Mononuclear cell (primary cell): ENCODE measurements around the gene LITAF. TPM values are rescaled to one million over a fixed set of nuclear protein-coding genes. Genes with fewer than 3 reads are reported as not detected.
"Not testable (repeated sequence)": the region's sequence is repeated elsewhere in the genome, so short reads cannot be mapped to it uniquely, and the experiment has no call there.

Experiments
- H3K27me3 ChIP-seq: 2 replicates; pipeline ENCODE4 v1.6.0; 2011; ENCODE audit warnings: low read length, control low read depth; ENCODE audit not compliant: insufficient read depth
- H3K4me1 ChIP-seq: 2 replicates; pipeline ENCODE4 v1.5.1; 2011; ENCODE audit warnings: mild to moderate bottlenecking, low read length, control low read depth; ENCODE audit not compliant: insufficient read depth
- H3K4me3 ChIP-seq: 2 replicates; pipeline ENCODE4 v1.5.1; 2011; ENCODE audit warnings: mild to moderate bottlenecking, low read length, moderate library complexity
- H3K9me3 ChIP-seq: 2 replicates; pipeline ENCODE4 v1.5.1; 2011; ENCODE audit warnings: low read depth, mild to moderate bottlenecking, control low read depth, low read length
- total RNA-seq: library from RNA; depleted of rRNA; stranded (reverse); fragments of >200 nt; gene quantifications from one replicate; pipeline ENCODE4 v1.2.3, GENCODE V29; 2012

Gene LITAF
- total RNA-seq, 1 donor = 169 TPM

- H3K4me3 ChIP-seq = no peak overlapping the region
- peaks cover 5% of the 10 kb centered on the region for H3K4me1 ChIP-seq
- peaks cover 4% of the 10 kb centered on the region for H3K27me3 ChIP-seq
- H3K9me3 ChIP-seq = no peaks in the 10 kb centered on the region
These were observed 62.5 kb downstream of the LITAF start for GRCh38 chr16:11524098-11524760.

- Histone ChIP-seq H3K9me3 (no peaks in the 10 kb centered on the region), H3K4me1 (no peaks in the 10 kb centered on the region), H3K4me3 (no peak overlapping the region)
These were observed 65.7 kb downstream of the LITAF start for GRCh38 chr16:11521055-11521454.

GRCh38 chr16:11520442-11520841 is 66.3 kb downstream of the LITAF start:
- Histone ChIP-seq H3K4me3 (no peak overlapping the region), H3K27me3 (no peaks in the 10 kb centered on the region), H3K9me3 (no peaks in the 10 kb centered on the region), H3K4me1 (no peaks in the 10 kb centered on the region)

More at GRCh38 chr16:11521055-11521454, 65.7 kb downstream of the LITAF start:
- no peaks in the 10 kb centered on the region for H3K27me3 ChIP-seq

- no peaks in the 10 kb centered on the region for H3K4me1 ChIP-seq
- H3K9me3 ChIP-seq = no peaks in the 10 kb centered on the region
- no peaks in the 10 kb centered on the region for H3K27me3 ChIP-seq
- H3K4me3 ChIP-seq = no peak overlapping the region
These were observed 68.8 kb downstream of the LITAF start for GRCh38 chr16:11517961-11518360.

- Histone ChIP-seq H3K4me3 (no peak overlapping the region), H3K4me1 (no peaks in the 10 kb centered on the region), H3K9me3 (no peaks in the 10 kb centered on the region), H3K27me3 (no peaks in the 10 kb centered on the region)
These were observed 70.9 kb downstream of the LITAF start for GRCh38 chr16:11515540-11516430.

GRCh38 chr16:11514283-11514682 is 72.4 kb downstream of the LITAF start:
- no peaks in the 10 kb centered on the region for H3K27me3 ChIP-seq
- H3K4me3 ChIP-seq = no peak overlapping the region
- H3K4me1 ChIP-seq = no peaks in the 10 kb centered on the region
- no peaks in the 10 kb centered on the region for H3K9me3 ChIP-seq

GRCh38 chr16:11513366-11513765 is 73.4 kb downstream of the LITAF start:
- H3K9me3 ChIP-seq, H3K27me3 ChIP-seq, H3K4me1 ChIP-seq, H3K4me3 ChIP-seq: not testable (repeated sequence)

GRCh38 chr16:11511801-11512200 is 74.9 kb downstream of the LITAF start:
- Histone ChIP-seq H3K4me3 (no peak overlapping the region), H3K4me1 (peaks cover 3% of the 10 kb centered on the region), H3K9me3 (no peaks in the 10 kb centered on the region), H3K27me3 (no peaks in the 10 kb centered on the region)

- no peaks in the 10 kb centered on the region for H3K27me3 ChIP-seq
- H3K4me3 ChIP-seq = no peak overlapping the region
- H3K9me3 ChIP-seq = no peaks in the 10 kb centered on the region
- H3K4me1 ChIP-seq = peaks cover 8% of the 10 kb centered on the region
These were observed 75.4 kb downstream of the LITAF start for GRCh38 chr16:11511328-11511727.

- H3K9me3 ChIP-seq = no peaks in the 10 kb centered on the region
- peaks cover 10% of the 10 kb centered on the region for H3K4me1 ChIP-seq
- no peaks in the 10 kb centered on the region for H3K27me3 ChIP-seq
- H3K4me3 ChIP-seq = no peak overlapping the region
These were observed 76.3 kb downstream of the LITAF start for GRCh38 chr16:11510178-11510973.

GRCh38 chr16:11507991-11508390 is 78.7 kb downstream of the LITAF start:
- no peaks in the 10 kb centered on the region for H3K27me3 ChIP-seq
- peaks cover 10% of the 10 kb centered on the region for H3K4me1 ChIP-seq
- no peak overlapping the region for H3K4me3 ChIP-seq
- H3K9me3 ChIP-seq = no peaks in the 10 kb centered on the region

GRCh38 chr16:11507350-11507749 is 79.4 kb downstream of the LITAF start:
- Histone ChIP-seq H3K4me1 (peaks cover 10% of the 10 kb centered on the region), H3K9me3 (no peaks in the 10 kb centered on the region), H3K4me3 (no peak overlapping the region), H3K27me3 (no peaks in the 10 kb centered on the region)

- no peaks in the 10 kb centered on the region for H3K27me3 ChIP-seq
- H3K4me1 ChIP-seq = peaks cover 10% of the 10 kb centered on the region
- no peak overlapping the region for H3K4me3 ChIP-seq
- H3K9me3 ChIP-seq = no peaks in the 10 kb centered on the region
These were observed 79.9 kb downstream of the LITAF start for GRCh38 chr16:11506741-11507305.

- H3K4me3 ChIP-seq = not testable (repeated sequence)
These were observed 82.5 kb downstream of the LITAF start for GRCh38 chr16:11504261-11504660.

GRCh38 chr16:11503566-11503965 is 83.2 kb downstream of the LITAF start:
- Histone ChIP-seq H3K4me1 (peaks cover 18% of the 10 kb centered on the region), H3K9me3 (no peaks in the 10 kb centered on the region), H3K4me3 (no peak overlapping the region), H3K27me3 (no peaks in the 10 kb centered on the region)

More at GRCh38 chr16:11504261-11504660, 82.5 kb downstream of the LITAF start:
- H3K27me3 ChIP-seq, H3K9me3 ChIP-seq: not testable (repeated sequence)
- peaks cover 15% of the 10 kb centered on the region for H3K4me1 ChIP-seq
